Cardiac muscle cell (in vitro differentiated cells and primary cell): Measurements from ENCODE around the gene EEA1. TPM values are rescaled to one million over a fixed set of nuclear protein-coding genes. Genes with fewer than 3 reads are reported as not detected.

ENCODE experiments used
- DNase-seq, 2 donors: peaks; one replicate each; pipeline versions ENCODE4 v3.0.0 to v3.0.0-alpha.2; 2010 to 2017; ENCODE audit warnings: low read depth in 1 of 2, low spot score in 1 of 2
- H3K27ac ChIP-seq: fragments of 200-600 bp; sonication (generic); 2 replicates; pipeline ENCODE4 v1.5.1; 2016
- H3K27me3 ChIP-seq: fragments of 200-600 bp; sonication (generic); 2 replicates; pipeline ENCODE4 v1.6.0; 2016; ENCODE audit warnings: control low read depth
- H3K36me3 ChIP-seq: fragments of 200-600 bp; sonication (generic); 2 replicates; pipeline ENCODE4 v1.5.1; 2016; ENCODE audit warnings: control low read depth
- H3K4me1 ChIP-seq: fragments of 200-600 bp; sonication (generic); 2 replicates; pipeline ENCODE4 v1.8.1; 2017; ENCODE audit warnings: low read depth, mild to moderate bottlenecking, mixed run types
- H3K4me3 ChIP-seq: fragments of 200-600 bp; sonication (generic); 2 replicates; pipeline ENCODE4 v1.5.1; 2016; ENCODE audit warnings: mild to moderate bottlenecking
- H3K9me3 ChIP-seq: fragments of 200-600 bp; sonication (generic); 2 replicates; pipeline ENCODE4 v1.5.1; 2017; ENCODE audit warnings: low read depth, mild to moderate bottlenecking, control low read depth
- polyA plus RNA-seq: library from polyadenylated mRNA; unstranded; fragments of >200 nt; fragmentation: Nextera tagmentation; extraction: Ambion mirVana; gene quantifications from 2 replicates; pipeline ENCODE4 v1.2.1, GENCODE V29; 2016
- total RNA-seq: library from RNA; depleted of rRNA; stranded (reverse); fragments of >200 nt; gene quantifications from 2 replicates; pipeline ENCODE4 v1.2.3, GENCODE V29; 2016
- TF ChIP-seq, protein P1 (sequence below): IDR thresholded peaks from 2 replicates; pipeline ENCODE4 v1.5.1; 2012; ENCODE audit warnings: low read depth, mild to moderate bottlenecking, low read length

The EEA1 gene
- total and polyA plus RNA-seq, 2 experiments from 2014 or later: 9.8 to 32.9 TPM

GRCh38 chr12:92844151-92844763 lies 84.8 kb downstream of the EEA1 start:
- H3K9me3 ChIP-seq: no peaks in the 10 kb centered on the region
- no peaks in the 10 kb centered on the region for H3K36me3 ChIP-seq
- H3K4me1 ChIP-seq: no peaks in the 10 kb centered on the region
- H3K27me3 ChIP-seq: no peaks in the 10 kb centered on the region
- DNase-seq: peak in 1 of 2 donors; percentile 30
- TF ChIP-seq, protein P1, sequence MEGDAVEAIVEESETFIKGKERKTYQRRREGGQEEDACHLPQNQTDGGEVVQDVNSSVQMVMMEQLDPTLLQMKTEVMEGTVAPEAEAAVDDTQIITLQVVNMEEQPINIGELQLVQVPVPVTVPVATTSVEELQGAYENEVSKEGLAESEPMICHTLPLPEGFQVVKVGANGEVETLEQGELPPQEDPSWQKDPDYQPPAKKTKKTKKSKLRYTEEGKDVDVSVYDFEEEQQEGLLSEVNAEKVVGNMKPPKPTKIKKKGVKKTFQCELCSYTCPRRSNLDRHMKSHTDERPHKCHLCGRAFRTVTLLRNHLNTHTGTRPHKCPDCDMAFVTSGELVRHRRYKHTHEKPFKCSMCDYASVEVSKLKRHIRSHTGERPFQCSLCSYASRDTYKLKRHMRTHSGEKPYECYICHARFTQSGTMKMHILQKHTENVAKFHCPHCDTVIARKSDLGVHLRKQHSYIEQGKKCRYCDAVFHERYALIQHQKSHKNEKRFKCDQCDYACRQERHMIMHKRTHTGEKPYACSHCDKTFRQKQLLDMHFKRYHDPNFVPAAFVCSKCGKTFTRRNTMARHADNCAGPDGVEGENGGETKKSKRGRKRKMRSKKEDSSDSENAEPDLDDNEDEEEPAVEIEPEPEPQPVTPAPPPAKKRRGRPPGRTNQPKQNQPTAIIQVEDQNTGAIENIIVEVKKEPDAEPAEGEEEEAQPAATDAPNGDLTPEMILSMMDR: no peak
- H3K27ac ChIP-seq: no peak overlapping the region
- no peak overlapping the region for H3K4me3 ChIP-seq

GRCh38 chr12:92829686-92830282 lies 99.3 kb downstream of the EEA1 start:
- no peak overlapping the region for H3K27ac ChIP-seq
- TF ChIP-seq, protein P1: no peak

GRCh38 chr12:92828565-92828964 lies 100.5 kb downstream of the EEA1 start:
- no peak for DNase-seq
- Histone ChIP-seq H3K36me3 (peaks cover 2% of the 10 kb centered on the region), H3K9me3 (no peaks in the 10 kb centered on the region), H3K27ac (no peak overlapping the region), H3K4me1 (no peaks in the 10 kb centered on the region), H3K4me3 (no peak overlapping the region), H3K27me3 (no peaks in the 10 kb centered on the region)
- TF ChIP-seq, protein P1: no peak

More at GRCh38 chr12:92829686-92830282, 99.3 kb downstream of the EEA1 start:
- Histone ChIP-seq H3K9me3 (no peaks in the 10 kb centered on the region), H3K27me3 (no peaks in the 10 kb centered on the region), H3K36me3 (peaks cover 2% of the 10 kb centered on the region), H3K4me3 (no peak overlapping the region), H3K4me1 (no peaks in the 10 kb centered on the region)
- no peak for DNase-seq

GRCh38 chr12:92827836-92828431 lies 101.2 kb downstream of the EEA1 start:
- H3K9me3 ChIP-seq: no peaks in the 10 kb centered on the region
- peaks cover 2% of the 10 kb centered on the region for H3K36me3 ChIP-seq
- no peaks in the 10 kb centered on the region for H3K4me1 ChIP-seq
- TF ChIP-seq, protein P1: peak; percentile 93
- no peaks in the 10 kb centered on the region for H3K27me3 ChIP-seq
- no peak overlapping the region for H3K4me3 ChIP-seq
- H3K27ac ChIP-seq: no peak overlapping the region
- DNase-seq: peak; percentile 51 to 68

GRCh38 chr12:92821142-92821541 lies 108.0 kb downstream of the EEA1 start:
- Histone ChIP-seq H3K9me3 (no peaks in the 10 kb centered on the region), H3K27me3 (no peaks in the 10 kb centered on the region), H3K27ac (peak overlapping the region; percentile 19), H3K4me3 (no peak overlapping the region), H3K4me1 (no peaks in the 10 kb centered on the region), H3K36me3 (peaks cover 18% of the 10 kb centered on the region)
- TF ChIP-seq, protein P1: no peak
- no peak for DNase-seq
